Neutrophil (primary cell): ENCODE measurements around the gene TSHZ2.

ENCODE experiments used
- H3K27ac ChIP-seq: fragments of 200-600 bp; sonication (generic); 2 replicates; pipeline ENCODE4 v1.5.1; 2016; ENCODE audit warnings: mild to moderate bottlenecking, moderate library complexity
- H3K27me3 ChIP-seq: fragments of 200-600 bp; sonication (generic); 2 replicates; pipeline ENCODE4 v1.6.0; 2016; ENCODE audit warnings: mild to moderate bottlenecking
- H3K36me3 ChIP-seq: fragments of 200-600 bp; sonication (generic); 2 replicates; pipeline ENCODE4 v1.5.1; 2017
- H3K4me1 ChIP-seq, 2 experiments: fragments of 200-600 bp in 1 of 2; sonication (generic) in 1 of 2; 1 replicate in 1 of 2; 2 replicates in 1 of 2; pipeline versions ENCODE4 v1.5.1 to v1.6.1; 2013 to 2016; ENCODE audit warnings: low read depth in 1 of 2, low read length in 1 of 2, mild to moderate bottlenecking in 1 of 2, moderate library complexity in 1 of 2; ENCODE audit not compliant: control insufficient read depth in 1 of 2, insufficient read depth in 1 of 2
- H3K4me3 ChIP-seq, 2 experiments: fragments of 200-600 bp in 1 of 2; sonication (generic) in 1 of 2; 1 replicate in 1 of 2; 2 replicates in 1 of 2; pipeline ENCODE4 v1.5.1; 2013 to 2016; ENCODE audit warnings: low read depth in 1 of 2, low read length in 1 of 2, mild to moderate bottlenecking in 1 of 2, moderate library complexity in 1 of 2
- H3K9me3 ChIP-seq: fragments of 200-600 bp; sonication (generic); 2 replicates; pipeline ENCODE4 v1.5.1; 2016
- TF ChIP-seq, protein P1 (sequence below): fragments of 200-600 bp; sonication (generic); IDR thresholded peaks from 2 replicates; pipeline ENCODE4 v1.5.1; 2016; ENCODE audit warnings: antibody characterized with exemption

The TSHZ2 gene

GRCh38 chr20:52972190-52972937 is at the start of gene TSHZ2:
TSS of gene TSHZ2 (plus strand) at chr20:52972358. CDS start at chr20:52973294, 936 bp downstream.
- Histone ChIP-seq H3K9me3 (no peaks in the 10 kb centered on the region), H3K36me3 (no peaks in the 10 kb centered on the region), H3K4me3 (no peak within 1 kb of the TSS), H3K4me1 (no peaks in the 10 kb centered on the region), H3K27ac (no peak within 1 kb of the TSS), H3K27me3 (peaks cover 69% of the 10 kb centered on the region)
- TF ChIP-seq, protein P1, sequence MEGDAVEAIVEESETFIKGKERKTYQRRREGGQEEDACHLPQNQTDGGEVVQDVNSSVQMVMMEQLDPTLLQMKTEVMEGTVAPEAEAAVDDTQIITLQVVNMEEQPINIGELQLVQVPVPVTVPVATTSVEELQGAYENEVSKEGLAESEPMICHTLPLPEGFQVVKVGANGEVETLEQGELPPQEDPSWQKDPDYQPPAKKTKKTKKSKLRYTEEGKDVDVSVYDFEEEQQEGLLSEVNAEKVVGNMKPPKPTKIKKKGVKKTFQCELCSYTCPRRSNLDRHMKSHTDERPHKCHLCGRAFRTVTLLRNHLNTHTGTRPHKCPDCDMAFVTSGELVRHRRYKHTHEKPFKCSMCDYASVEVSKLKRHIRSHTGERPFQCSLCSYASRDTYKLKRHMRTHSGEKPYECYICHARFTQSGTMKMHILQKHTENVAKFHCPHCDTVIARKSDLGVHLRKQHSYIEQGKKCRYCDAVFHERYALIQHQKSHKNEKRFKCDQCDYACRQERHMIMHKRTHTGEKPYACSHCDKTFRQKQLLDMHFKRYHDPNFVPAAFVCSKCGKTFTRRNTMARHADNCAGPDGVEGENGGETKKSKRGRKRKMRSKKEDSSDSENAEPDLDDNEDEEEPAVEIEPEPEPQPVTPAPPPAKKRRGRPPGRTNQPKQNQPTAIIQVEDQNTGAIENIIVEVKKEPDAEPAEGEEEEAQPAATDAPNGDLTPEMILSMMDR, result no peak

GRCh38 chr20:52922436-52922835 is 49.7 kb upstream of the TSHZ2 start:
- no peaks in the 10 kb centered on the region for H3K4me1 ChIP-seq
- no peak overlapping the region for H3K27ac ChIP-seq
- no peaks in the 10 kb centered on the region for H3K27me3 ChIP-seq
- no peak overlapping the region for H3K4me3 ChIP-seq
- H3K36me3 ChIP-seq, result no peaks in the 10 kb centered on the region
- TF ChIP-seq, protein P1, result no peak
- H3K9me3 ChIP-seq, result no peaks in the 10 kb centered on the region

- TF ChIP-seq, protein P1, result no peak
- Histone ChIP-seq H3K27ac (no peak overlapping the region), H3K4me1 (no peaks in the 10 kb centered on the region), H3K9me3 (no peaks in the 10 kb centered on the region), H3K36me3 (no peaks in the 10 kb centered on the region), H3K27me3 (no peaks in the 10 kb centered on the region), H3K4me3 (no peak overlapping the region)
Observed at GRCh38 chr20:52923123-52923937, 48.8 kb upstream of the TSHZ2 start.

DNA sequence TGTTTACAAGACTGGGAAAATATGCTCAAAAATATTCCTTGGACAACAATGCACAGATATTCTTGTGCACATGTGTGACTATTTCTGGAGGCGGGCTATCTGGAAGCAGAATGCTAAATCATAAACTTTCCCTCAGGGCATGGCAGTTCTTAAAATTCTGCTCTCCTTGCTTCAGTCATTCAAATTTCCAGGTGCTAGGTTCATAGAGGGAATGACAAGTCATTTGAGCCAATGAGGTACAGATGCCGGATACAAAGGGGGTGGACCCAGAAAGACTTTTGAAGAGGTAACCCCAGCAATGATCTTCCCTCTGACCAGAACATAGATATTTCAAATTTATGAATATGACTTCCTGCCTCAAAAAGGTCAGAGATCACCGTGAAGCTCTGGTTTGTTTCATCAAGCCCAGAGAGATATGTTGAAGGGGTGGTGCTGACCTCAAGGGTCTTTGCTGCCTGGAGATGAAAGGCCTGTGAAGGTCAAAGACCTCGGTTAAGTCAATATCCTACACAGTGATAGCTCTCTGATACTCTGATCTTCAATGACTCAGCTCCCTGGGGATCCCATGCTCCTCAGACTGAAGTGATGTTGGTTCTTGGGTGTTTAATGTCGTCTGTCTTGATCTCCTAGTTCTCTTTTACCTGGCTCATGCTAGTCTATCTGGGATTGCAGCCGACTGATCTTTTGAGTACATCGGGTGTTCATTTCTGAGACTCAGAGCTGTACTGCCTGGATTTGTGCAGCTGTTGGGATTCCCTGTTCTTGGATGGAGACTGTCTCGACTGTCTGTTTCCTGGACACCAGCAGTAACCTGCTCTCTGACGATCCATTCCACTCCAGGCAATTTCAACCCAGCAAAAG is 47.5 kb upstream of the TSHZ2 start:
- TF ChIP-seq, protein P1, result no peak
- H3K27me3 ChIP-seq, result no peaks in the 10 kb centered on the region
- H3K36me3 ChIP-seq, result no peaks in the 10 kb centered on the region
- no peak overlapping the region for H3K27ac ChIP-seq
- H3K4me3 ChIP-seq, result no peak overlapping the region
- H3K4me1 ChIP-seq, result no peaks in the 10 kb centered on the region
- no peaks in the 10 kb centered on the region for H3K9me3 ChIP-seq

- Histone ChIP-seq H3K9me3 (no peaks in the 10 kb centered on the region), H3K27me3 (no peaks in the 10 kb centered on the region), H3K27ac (no peak overlapping the region), H3K4me3 (no peak overlapping the region), H3K4me1 (no peaks in the 10 kb centered on the region), H3K36me3 (no peaks in the 10 kb centered on the region)
- TF ChIP-seq, protein P1, result no peak
Observed at GRCh38 chr20:52926505-52926904, 45.7 kb upstream of the TSHZ2 start.
